Endothelial cell of umbilical vein (primary cell): ENCODE results near the gene RIC1. TPM values are rescaled to one million over a fixed set of nuclear protein-coding genes. Genes with fewer than 3 reads are reported as not detected.

Experiments used
- BruUV-seq: library from RNA; stranded (reverse); fragments of 400-500 nt; replicated peaks from 2 replicates; lab custom pipeline; 2021; lab: Mats Ljungman, UMichigan
- CTCF ChIA-PET: fragments of 300-600, 350-600 bp; sonication (Branson Sonifier 250); formaldehyde crosslinking; loops from one replicate; lab custom pipeline; 2021; ENCODE audit warnings: antibody characterized with exemption, inconsistent platforms; lab: Charles Lee
- POLR2A ChIA-PET: fragments of 300-600, 350-600 bp; sonication (Branson Sonifier 250); formaldehyde crosslinking; loops from one replicate; lab custom pipeline; 2021; ENCODE audit warnings: antibody characterized with exemption, inconsistent platforms; lab: Charles Lee
- DNase-seq: peaks from one replicate; pipeline ENCODE4 v3.0.0-alpha.2; 2011; ENCODE audit warnings: low read depth, low spot score
- FAIRE-seq: peaks from 2 replicates; lab custom pipeline; 2011; peaks lifted over from hg19 to GRCh38; lab: Jason Lieb, UNC
- H2AFZ ChIP-seq: 2 replicates; pipeline ENCODE4 v1.6.0; 2012; ENCODE audit warnings: low read depth, low read length, control low read depth, inconsistent platforms
- H3K27ac ChIP-seq: 2 replicates; pipeline ENCODE4 v1.5.1; 2011; ENCODE audit warnings: low read depth, mild to moderate bottlenecking, control low read depth, low read length, moderate library complexity; ENCODE audit not compliant: insufficient read depth
- H3K27me3 ChIP-seq, 2 experiments: 2 replicates each; pipeline versions ENCODE4 v1.6.0 to v1.6.1; 2011; ENCODE audit warnings: low read length in 2 of 2, mixed read lengths in 1 of 2; ENCODE audit not compliant: control insufficient read depth in 2 of 2, insufficient read depth in 2 of 2
- H3K36me3 ChIP-seq, 2 experiments: 2 replicates in 1 of 2; 3 replicates in 1 of 2; pipeline ENCODE4 v1.5.1; 2011; ENCODE audit warnings: low read length in 2 of 2, mild to moderate bottlenecking in 1 of 2, moderate library complexity in 1 of 2; ENCODE audit not compliant: control insufficient read depth in 2 of 2, insufficient read depth in 2 of 2; ENCODE audit errors: extremely low read depth in 1 of 2
- H3K4me1 ChIP-seq: 3 replicates; pipeline ENCODE4 v1.5.1; 2011; ENCODE audit warnings: mild to moderate bottlenecking, low read length; ENCODE audit not compliant: control insufficient read depth, insufficient read depth; ENCODE audit errors: extremely low read depth
- H3K4me2 ChIP-seq: 2 replicates; pipeline ENCODE4 v1.6.1; 2011; ENCODE audit warnings: low read length, control low read depth, mixed read lengths; ENCODE audit not compliant: insufficient read depth
- H3K4me3 ChIP-seq, 3 experiments: fragments of 200-600 bp in 1 of 3; sonication (generic), shearing (Covaris generic) in 1 of 3; replicated peaks in 1 of 3; 2 replicates each; pipeline ENCODE4 v1.5.1; 2011 to 2016; ENCODE audit warnings: control low read depth in 3 of 3, low read length in 3 of 3, mild to moderate bottlenecking in 2 of 3, inconsistent platforms in 1 of 3, low read depth in 1 of 3, moderate library complexity in 1 of 3; ENCODE audit not compliant: insufficient read depth in 1 of 3
- H3K79me2 ChIP-seq: 2 replicates; pipeline ENCODE4 v1.6.0; 2012; ENCODE audit warnings: low read length, inconsistent platforms; ENCODE audit not compliant: control insufficient read depth, insufficient read depth
- H3K9ac ChIP-seq: replicated peaks from 2 replicates; pipeline ENCODE3; 2011; ENCODE audit warnings: low read length, control low read depth; ENCODE audit not compliant: insufficient read depth; ENCODE audit errors: extremely low read depth
- H3K9me1 ChIP-seq: replicated peaks from 3 replicates; pipeline ENCODE4 v1.6.0; 2011; ENCODE audit warnings: mild to moderate bottlenecking, low read length; ENCODE audit not compliant: control insufficient read depth, insufficient read depth; ENCODE audit errors: extremely low read depth
- H3K9me3 ChIP-seq: replicated peaks from 2 replicates; pipeline ENCODE4 v1.5.1; 2012; ENCODE audit warnings: low read length, inconsistent platforms; ENCODE audit not compliant: control insufficient read depth, insufficient read depth
- H4K20me1 ChIP-seq: replicated peaks from 2 replicates; pipeline ENCODE3; 2011; ENCODE audit warnings: mild to moderate bottlenecking, low read length; ENCODE audit not compliant: control insufficient read depth, insufficient read depth; ENCODE audit errors: extremely low read depth
- CTCF ChIP-seq, 2 donors: IDR thresholded peaks; 1 replicate in 1 of 2; 2 replicates in 1 of 2; pipeline ENCODE4 v1.5.1; 2011; ENCODE audit warnings: low read length in 2 of 2, mild to moderate bottlenecking in 2 of 2, moderate library complexity in 2 of 2, control low read depth in 1 of 2, inconsistent platforms in 1 of 2, low read depth in 1 of 2; ENCODE audit not compliant: insufficient read depth in 1 of 2; ENCODE audit errors: extremely low read depth in 1 of 2
- EZH2 ChIP-seq: IDR thresholded peaks from 2 replicates; pipeline ENCODE4 v1.6.1; 2012; ENCODE audit warnings: borderline replicate concordance, low read depth, mild to moderate bottlenecking, moderate library complexity, low read length, inconsistent platforms; ENCODE audit not compliant: severe bottlenecking
- FOS ChIP-seq: IDR thresholded peaks from 2 replicates; pipeline ENCODE4 v1.6.1; 2011; ENCODE audit warnings: mild to moderate bottlenecking, low read length, moderate library complexity, borderline replicate concordance; ENCODE audit not compliant: insufficient read depth
- GATA2 ChIP-seq: IDR thresholded peaks from 2 replicates; pipeline ENCODE4 v1.7.0; 2011; ENCODE audit warnings: low read depth, mild to moderate bottlenecking, moderate library complexity, mixed read lengths, low read length; ENCODE audit not compliant: insufficient read length, insufficient read depth
- JUN ChIP-seq: IDR thresholded peaks from 2 replicates; pipeline ENCODE4 v1.6.1; 2011; ENCODE audit warnings: borderline replicate concordance, low read depth; ENCODE audit not compliant: insufficient read length, insufficient read depth
- MAX ChIP-seq: IDR thresholded peaks from 2 replicates; pipeline ENCODE4 v1.6.1; 2011; ENCODE audit not compliant: insufficient read depth, insufficient read length
- MYC ChIP-seq: IDR thresholded peaks from one replicate; pipeline ENCODE4 v1.6.1; 2011; ENCODE audit warnings: mild to moderate bottlenecking, low read depth, low read length
- POLR2A ChIP-seq: IDR thresholded peaks from 2 replicates; pipeline ENCODE4 v1.6.1; 2012; ENCODE audit warnings: low read depth, mild to moderate bottlenecking, control low read depth, low read length
- POLR2AphosphoS5 ChIP-seq: IDR thresholded peaks from 2 replicates; pipeline ENCODE4 v1.6.1; 2012; ENCODE audit warnings: low read depth, mild to moderate bottlenecking, control low read depth, low read length, moderate library complexity; ENCODE audit not compliant: insufficient read depth
- dilution Hi-C: fragments of 300-500 bp; cut with MboI; formaldehyde crosslinking; loops from one replicate; pipeline ENCODE4 v1.15.0; 2019; ENCODE audit warnings: low sequenced_read_pairs; ENCODE audit not compliant: extremely low pct_ligation_motif_present
- intact Hi-C: fragments of 100-400 bp; cut with micrococcal nuclease; formaldehyde crosslinking; loops from one replicate; pipeline ENCODE4 v1.10.0; 2022
- polyA plus RNA-seq, 4 experiments: library from polyadenylated mRNA; depleted of rRNA in 3 of 4; stranded (reverse) in 3 of 4; unstranded in 1 of 4; fragments of >200 nt; gene quantifications; 2 replicates each; pipeline versions ENCODE4 v1.2.1 to v1.2.3, GENCODE V29; 2011 to 2012; ENCODE audit warnings: missing spikeins in 1 of 4
- total RNA-seq: library from RNA; stranded (reverse); gene quantifications from 2 replicates; pipeline ENCODE4 v1.2.3, GENCODE V29; 2021

Gene RIC1
- total and polyA plus RNA-seq, 2 donors (not counting 3 experiments of a cell fraction or from before 2014, with no cell fraction given), result 14.0 to 23.5 TPM

GRCh38 chr9:5819174-5819573, 190.3 kb downstream of the RIC1 start:
- DNase-seq, result no peak
- POLR2A ChIA-PET, result interaction anchor here (0.7 kb wide), 1 partner anchor 11 kb away, joined by 4 read pairs; no protein-coding TSS in a partner anchor
- H3K9ac ChIP-seq, result no peak overlapping the region
- intact Hi-C loops, result no loop called here
- CTCF ChIA-PET, result interaction anchor here (2.4 kb wide), 1 partner anchor 14 kb away, joined by 10 read pairs; the partner anchor contains the start of gene ERMP1
- H3K36me3 ChIP-seq, result peaks cover 0 to 2% of the 10 kb centered on the region in 2 experiments
- H3K9me1 ChIP-seq, result no peaks in the 10 kb centered on the region
- dilution Hi-C loops, result no loop called here
- H3K9me3 ChIP-seq, result no peaks in the 10 kb centered on the region
- no peak for TF ChIP-seq MAX
- no peak for TF ChIP-seq POLR2AphosphoS5
- TF ChIP-seq GATA2, result no peak
- TF ChIP-seq JUN, result no peak
- no peak for TF ChIP-seq FOS
- TF ChIP-seq EZH2, result no peak
- no peak for TF ChIP-seq CTCF (IDR thresholded peaks at IDR 0.05; ENCODE audit: extremely low read depth in 1 of 2, insufficient read depth in 1 of 2, low read depth in 1 of 2, low read length in 2 of 2)
- TF ChIP-seq POLR2A, result no peak
- no peak for TF ChIP-seq MYC
- H3K79me2 ChIP-seq, result no peaks in the 10 kb centered on the region
- no peak overlapping the region for H3K4me3 ChIP-seq
- no peak overlapping the region for H2AFZ ChIP-seq
- BruUV-seq, result no TSS peak
- no peaks in the 10 kb centered on the region for H3K27me3 ChIP-seq
- H3K27ac ChIP-seq, result no peak overlapping the region
- no peak overlapping the region for H3K4me2 ChIP-seq
- FAIRE-seq, result no peak
- no peaks in the 10 kb centered on the region for H4K20me1 ChIP-seq
- H3K4me1 ChIP-seq, result no peaks in the 10 kb centered on the region
